GM19238 (cell line): ENCODE measurements around the gene ATRIP.
A peak's percentile ranks its signal among the peaks of the same experiment; 100 is the strongest.

Source experiments
- DNase-seq: peaks from one replicate; pipeline ENCODE4 v3.0.0; 2011; ENCODE audit warnings: low spot score; ENCODE audit not compliant: insufficient read length

The ATRIP gene

GRCh38 chr3:48423241-48423882 is 23.2 kb upstream of the ATRIP start:
- DNase-seq = no peak

GRCh38 chr3:48423883-48424695 is 22.4 kb upstream of the ATRIP start:
- no peak for DNase-seq

DNA sequence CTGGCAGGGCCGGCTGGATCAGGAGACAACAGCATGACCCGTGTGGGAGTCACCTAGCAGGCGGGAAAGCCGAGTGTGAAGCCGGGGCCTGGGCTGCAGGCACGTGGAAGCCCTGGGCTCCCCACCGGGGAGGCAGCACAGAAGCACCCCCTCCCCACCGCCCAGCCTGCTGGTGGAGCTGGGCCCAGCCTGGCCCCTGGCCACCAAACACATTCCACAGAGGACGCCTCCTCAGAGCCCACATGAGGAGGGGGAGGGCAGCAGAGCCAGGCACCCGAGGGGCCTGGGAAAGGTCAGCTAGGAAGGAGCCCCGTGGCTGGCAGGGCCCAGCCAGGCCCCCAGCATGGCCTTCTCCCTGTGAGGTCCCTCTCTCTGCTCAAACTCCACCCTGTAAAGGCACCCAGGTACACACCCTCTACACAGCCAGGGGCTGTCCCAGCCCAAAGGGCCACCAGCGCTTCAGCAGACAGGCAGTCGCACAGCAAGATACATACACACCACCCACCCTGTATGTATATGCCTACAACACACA is 21.2 kb upstream of the ATRIP start:
- no peak for DNase-seq

GRCh38 chr3:48426401-48426909 is 20.1 kb upstream of the ATRIP start:
- DNase-seq = no peak

DNA sequence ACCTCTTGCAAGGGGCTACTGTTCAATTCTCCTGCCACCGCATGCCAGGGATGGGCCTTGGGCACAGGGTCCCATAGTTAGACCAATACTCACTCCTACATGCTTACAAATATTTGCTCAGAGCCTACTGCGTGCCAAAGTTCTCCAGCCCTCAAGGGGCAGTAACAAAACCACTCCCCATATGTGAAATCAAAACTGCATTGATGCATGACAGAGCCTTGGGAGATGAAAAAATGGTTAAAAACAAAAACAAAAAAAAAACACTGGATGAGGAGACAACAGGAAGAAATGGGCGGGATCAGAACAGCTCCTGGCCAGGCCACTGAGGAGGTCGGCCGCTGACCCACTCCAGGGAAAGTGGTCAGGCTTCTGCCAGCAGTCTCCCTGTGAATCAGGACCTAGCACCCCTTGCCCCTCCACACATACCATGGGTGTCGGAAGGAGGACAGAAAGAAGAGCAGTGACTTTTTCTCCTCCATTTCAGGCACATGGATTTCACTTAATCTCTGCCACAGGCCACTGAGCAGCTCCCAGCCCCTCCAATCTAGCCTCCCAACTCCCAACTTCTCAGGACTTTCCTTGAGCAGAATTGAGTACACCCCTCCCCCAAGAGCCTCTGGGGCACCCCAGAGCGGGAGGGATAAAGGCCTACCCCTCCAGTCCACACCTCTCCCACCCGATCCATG is 19.4 kb upstream of the ATRIP start:
- DNase-seq = no peak

- no peak for DNase-seq
These were observed 18.9 kb upstream of the ATRIP start for GRCh38 chr3:48427630-48427962.

DNA sequence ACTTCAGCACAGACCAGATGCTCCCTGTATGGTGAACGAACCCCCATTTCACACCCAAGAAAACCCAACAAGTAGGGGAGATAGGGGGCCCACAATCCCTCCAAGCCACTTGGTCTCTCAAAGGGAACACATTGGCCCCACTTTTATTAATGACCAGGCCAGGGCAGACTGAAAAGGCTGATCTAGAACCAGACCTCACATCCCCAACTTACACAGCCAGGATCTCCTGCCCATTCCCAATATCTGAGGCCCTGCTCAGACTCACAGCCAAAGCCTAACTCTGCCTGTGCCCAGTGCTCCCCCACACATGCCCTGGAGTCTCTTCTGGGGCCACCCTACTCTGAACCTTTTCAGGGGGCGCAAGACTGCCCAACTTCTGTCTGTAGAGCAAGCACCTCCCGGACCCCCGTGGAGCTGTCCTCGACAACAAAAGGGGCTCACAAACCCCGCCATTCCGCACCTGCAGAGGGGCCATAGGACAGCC is 18.4 kb upstream of the ATRIP start:
- DNase-seq = no peak

DNA sequence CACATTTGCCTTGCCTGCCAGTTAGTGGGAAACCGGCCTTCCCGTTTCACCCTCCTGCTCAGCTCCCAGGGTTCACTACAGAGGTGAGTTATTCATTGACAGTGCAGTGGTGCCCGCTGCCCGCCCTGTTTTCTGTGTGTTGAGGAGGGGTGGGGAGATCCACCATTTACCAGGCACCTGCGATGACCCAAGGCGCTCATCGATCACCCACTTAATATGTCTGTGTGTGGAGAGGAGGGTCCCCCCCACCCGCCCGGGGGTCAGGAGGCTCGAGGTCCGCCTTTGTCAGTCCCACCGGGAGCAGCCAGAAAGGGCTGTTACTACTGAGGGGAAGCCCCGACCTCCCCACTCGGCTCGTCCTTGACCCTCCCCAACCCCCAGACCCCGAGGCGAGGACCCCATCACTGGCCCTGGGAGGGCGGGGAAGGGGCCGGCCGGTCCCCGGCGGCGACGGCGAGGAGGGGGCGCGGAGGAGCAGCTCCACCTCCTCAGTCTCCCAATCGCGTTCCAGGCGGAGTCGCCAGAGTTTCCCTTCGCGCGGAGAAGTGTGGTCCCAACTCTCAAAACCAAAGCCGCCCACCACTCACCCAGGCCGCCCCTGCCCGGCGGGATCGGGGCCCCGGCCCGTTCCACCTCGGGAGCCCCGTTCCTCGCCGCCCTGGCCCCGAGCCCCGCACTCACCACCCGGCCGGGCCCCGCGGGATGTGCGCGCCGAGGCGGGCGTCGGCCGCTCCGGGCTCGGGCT is 17.8 kb upstream of the ATRIP start:
- DNase-seq = no peak

GRCh38 chr3:48429317-48429959 is 17.1 kb upstream of the ATRIP start:
- DNase-seq = peak; percentile 81

DNA sequence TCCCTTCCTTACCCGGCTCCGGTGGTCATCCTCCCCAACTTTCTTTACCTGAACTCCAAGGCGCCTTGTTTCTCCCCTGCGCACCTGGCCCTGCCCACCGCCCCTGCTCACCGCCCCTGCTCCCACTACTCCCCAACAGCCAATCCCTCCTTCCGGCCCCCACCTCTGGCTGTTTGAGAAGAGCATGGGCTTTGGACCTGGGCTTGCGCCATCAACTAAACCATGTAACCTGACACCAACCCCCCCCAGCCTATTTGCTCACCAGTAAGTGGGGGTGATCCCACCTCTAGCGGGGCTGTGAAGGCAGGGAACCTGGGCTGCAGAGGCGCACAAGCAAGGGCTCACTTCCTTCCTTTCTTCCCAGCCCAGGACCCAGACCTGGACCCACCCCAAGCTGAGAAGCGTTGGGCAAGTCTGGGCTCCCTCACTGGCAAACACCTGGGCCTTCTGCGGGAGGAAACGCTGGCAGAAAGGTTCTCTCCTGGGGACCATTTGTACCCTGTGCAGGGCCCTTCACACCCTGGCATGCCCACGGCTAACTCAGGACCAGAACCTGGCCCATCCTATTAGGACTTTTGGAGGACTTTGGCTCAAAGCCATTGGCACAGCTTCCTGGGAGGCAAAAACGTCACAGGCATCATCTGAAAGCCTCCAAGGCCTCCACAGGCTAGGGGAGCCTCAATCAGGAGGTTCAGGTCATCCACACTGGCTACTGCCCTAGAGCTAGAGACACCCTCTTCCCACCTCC is 16.4 kb upstream of the ATRIP start, which contains the start of gene PLXNB1:
Gene PLXNB1, minus strand, starts transcription at position 127 of the 748 bp plus-strand sequence. CDS start 5,475 bp downstream, outside the sequence.
- DNase-seq = no peak

DNA sequence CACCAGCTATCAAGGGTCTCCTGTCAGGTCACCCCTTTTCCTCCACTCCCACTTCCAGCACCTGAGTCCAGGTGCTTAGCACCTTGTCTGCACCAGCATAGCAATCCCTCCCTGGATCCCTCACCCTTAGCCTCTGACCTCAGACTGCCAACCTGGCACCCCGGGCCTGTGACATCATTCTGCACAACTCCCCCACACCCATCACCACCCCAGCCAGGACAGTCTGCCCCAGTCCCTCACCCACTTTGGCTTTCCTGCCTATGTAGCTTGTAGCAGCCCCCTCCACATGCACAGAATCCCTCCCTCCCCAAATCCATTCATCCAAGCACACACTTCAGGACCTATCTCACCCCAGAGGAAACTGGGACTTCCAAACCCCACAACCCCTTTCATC is 15.8 kb upstream of the ATRIP start:
- no peak for DNase-seq

- DNase-seq = no peak
These were observed 15.1 kb upstream of the ATRIP start for GRCh38 chr3:48431224-48432029.

GRCh38 chr3:48432411-48433371 is 13.8 kb upstream of the ATRIP start:
- DNase-seq = no peak

DNA sequence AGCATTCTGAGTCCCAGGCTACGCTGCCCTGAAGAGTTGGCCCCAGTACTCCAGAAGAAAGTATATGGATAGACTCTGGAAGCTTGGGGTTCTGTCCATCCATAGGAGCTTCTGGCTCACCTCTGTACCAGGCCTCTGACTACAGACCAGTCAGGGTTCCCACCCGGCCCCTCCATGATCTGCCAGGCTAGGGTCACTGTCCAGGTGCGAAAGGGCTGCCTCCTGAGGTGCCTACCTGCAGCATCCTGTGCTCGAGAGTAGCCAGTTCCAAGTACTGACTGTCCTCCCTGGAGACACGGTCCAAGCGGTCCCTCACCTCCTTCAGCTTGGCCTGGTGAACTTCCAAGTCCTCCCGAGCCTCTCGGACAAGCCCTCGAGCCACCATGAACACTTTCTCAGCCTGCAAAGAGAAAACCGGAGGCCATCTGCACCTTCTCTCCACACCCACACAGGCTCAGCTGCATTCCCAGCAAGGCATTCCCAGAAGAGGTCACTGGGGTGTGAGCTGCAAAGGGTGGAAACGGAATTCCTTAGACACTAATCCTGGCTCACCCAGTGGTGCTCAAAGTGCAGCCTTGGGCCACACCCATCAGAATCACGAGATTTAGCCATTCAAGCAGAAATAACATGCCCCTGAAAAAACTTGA is 12.9 kb upstream of the ATRIP start:
- DNase-seq = no peak

GRCh38 chr3:48434591-48435222 is 11.8 kb upstream of the ATRIP start:
- DNase-seq = no peak

DNA sequence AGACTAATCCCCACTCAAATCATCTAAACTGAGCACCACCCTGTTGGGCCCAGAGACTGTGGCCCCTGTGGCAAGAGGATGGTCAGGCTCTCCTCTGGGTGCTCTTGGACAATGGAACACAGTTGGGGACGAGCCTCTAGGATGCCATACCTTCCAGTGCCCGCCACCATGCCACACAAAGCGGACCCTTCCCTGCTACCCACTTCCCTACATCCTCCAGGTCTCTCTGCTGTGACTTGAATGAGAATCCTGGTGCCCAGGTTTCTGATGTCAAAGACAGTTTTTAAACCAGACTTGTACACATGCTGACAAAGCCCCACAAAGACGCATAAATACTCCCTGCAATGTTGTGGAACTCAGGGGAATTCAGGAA is 11.3 kb upstream of the ATRIP start:
- no peak for DNase-seq
